GM23248 (cell line): ENCODE data around the gene USP6NL.

Source experiments
- EZH2 ChIP-seq: fragments of 200-600 bp; sonication (generic); IDR thresholded peaks from 2 replicates; pipeline ENCODE4 v1.6.1; 2018; ENCODE audit warnings: antibody characterized with exemption, mild to moderate bottlenecking; ENCODE audit not compliant: insufficient read depth, poor library complexity, severe bottlenecking
- EZH2phosphoT487 ChIP-seq: fragments of 200-600 bp; sonication (generic); IDR thresholded peaks from 2 replicates; pipeline ENCODE4 v1.6.1; 2018; ENCODE audit warnings: antibody characterized with exemption, moderate library complexity, mild to moderate bottlenecking, low read depth; ENCODE audit not compliant: insufficient read depth

DNA sequence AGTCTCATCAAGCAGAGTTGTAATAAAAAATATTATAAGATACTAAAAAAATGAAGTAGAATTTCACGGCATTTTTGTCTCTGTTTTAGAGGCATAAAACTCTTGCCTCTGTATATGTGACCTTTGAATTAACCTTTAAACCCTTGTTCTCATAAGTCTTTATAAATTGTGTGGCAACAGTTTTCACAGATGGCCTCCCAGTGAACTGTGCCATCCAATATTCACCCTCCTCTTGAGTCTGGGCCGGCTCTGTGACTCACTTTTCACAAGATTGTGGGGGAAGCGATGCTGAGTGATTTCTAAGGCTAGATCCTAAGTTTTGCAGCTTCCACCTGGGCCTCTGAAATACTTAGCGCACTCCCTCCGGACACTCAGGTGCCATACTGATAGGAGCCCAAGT is 4.6 kb upstream of the USP6NL start:
- TF ChIP-seq EZH2 (no peak), EZH2phosphoT487 (no peak)
